HepG2 (cell line): ENCODE data around the gene USP10.

Experiments used
- HCFC1 ChIP-seq: fragments of 150-350 bp; IDR thresholded peaks from 2 replicates; pipeline ENCODE4 v1.6.1; 2014; ENCODE audit warnings: low read depth, low read length
- KMT2A ChIP-seq: sonication (generic); formaldehyde crosslinking; IDR thresholded peaks from 2 replicates; pipeline ENCODE4 v1.4.0; 2020; ENCODE audit warnings: missing genetic modification reagents
- POLR2A ChIP-seq, 2 experiments: IDR thresholded peaks; 2 replicates each; pipeline ENCODE4 v1.6.1; 2011; ENCODE audit warnings: low read depth in 2 of 2, low read length in 2 of 2, mild to moderate bottlenecking in 1 of 2, moderate library complexity in 1 of 2; ENCODE audit not compliant: insufficient read depth in 1 of 2
- ZNF232 ChIP-seq: sonication (generic); formaldehyde crosslinking; IDR thresholded peaks from 2 replicates; pipeline ENCODE4 v1.4.0; 2020; ENCODE audit warnings: missing genetic modification reagents, borderline replicate concordance
- TF ChIP-seq, protein P1 (sequence below): IDR thresholded peaks from 2 replicates; pipeline ENCODE4 v1.6.1; 2016; ENCODE audit warnings: low read depth, borderline replicate concordance
- TF ChIP-seq, protein P2 (sequence below): sonication (generic); formaldehyde crosslinking; IDR thresholded peaks from 2 replicates; pipeline ENCODE4 v1.5.0; 2020; ENCODE audit warnings: missing genetic modification reagents
- TF ChIP-seq, protein P3 (sequence below): sonication (generic); formaldehyde crosslinking; IDR thresholded peaks from 2 replicates; pipeline ENCODE4 v1.5.0; 2020; ENCODE audit warnings: missing genetic modification reagents, mild to moderate bottlenecking, borderline replicate concordance

DNA sequence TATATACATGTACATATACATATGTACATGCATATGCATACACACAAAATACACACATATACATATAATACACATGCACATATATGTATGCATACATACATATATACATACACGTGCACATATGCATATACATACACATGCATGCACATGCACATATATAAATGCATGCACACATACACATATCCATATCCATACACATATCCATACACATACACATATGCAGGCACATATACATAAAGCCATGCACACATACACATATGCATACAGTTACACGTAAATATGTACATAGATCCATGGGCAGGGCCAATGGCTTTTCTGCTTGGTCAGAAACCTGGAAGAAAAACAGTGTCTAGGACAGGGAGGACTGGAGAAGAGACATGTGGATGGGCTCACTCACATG is 23.9 kb upstream of the USP10 start:
- TF ChIP-seq, protein P1, sequence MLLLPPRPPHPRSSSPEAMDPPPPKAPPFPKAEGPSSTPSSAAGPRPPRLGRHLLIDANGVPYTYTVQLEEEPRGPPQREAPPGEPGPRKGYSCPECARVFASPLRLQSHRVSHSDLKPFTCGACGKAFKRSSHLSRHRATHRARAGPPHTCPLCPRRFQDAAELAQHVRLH (CRISPR knock-in tag), result no peak
- no peak for TF ChIP-seq POLR2A (IDR thresholded peaks at IDR 0.05; ENCODE audit: insufficient read depth in 1 of 2, low read depth in 2 of 2, low read length in 2 of 2)
- no peak for TF ChIP-seq ZNF232 (CRISPR knock-in tag)
- TF ChIP-seq, protein P2, sequence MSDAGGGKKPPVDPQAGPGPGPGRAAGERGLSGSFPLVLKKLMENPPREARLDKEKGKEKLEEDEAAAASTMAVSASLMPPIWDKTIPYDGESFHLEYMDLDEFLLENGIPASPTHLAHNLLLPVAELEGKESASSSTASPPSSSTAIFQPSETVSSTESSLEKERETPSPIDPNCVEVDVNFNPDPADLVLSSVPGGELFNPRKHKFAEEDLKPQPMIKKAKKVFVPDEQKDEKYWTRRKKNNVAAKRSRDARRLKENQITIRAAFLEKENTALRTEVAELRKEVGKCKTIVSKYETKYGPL (CRISPR knock-in tag), result no peak
- no peak for TF ChIP-seq KMT2A (CRISPR knock-in tag)
- TF ChIP-seq, protein P3, sequence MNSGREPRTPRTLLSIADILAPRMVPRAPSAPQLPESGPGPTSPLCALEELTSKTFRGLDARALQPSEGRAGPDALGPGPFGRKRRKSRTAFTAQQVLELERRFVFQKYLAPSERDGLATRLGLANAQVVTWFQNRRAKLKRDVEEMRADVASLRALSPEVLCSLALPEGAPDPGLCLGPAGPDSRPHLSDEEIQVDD (CRISPR knock-in tag), result no peak
- no peak for TF ChIP-seq HCFC1
